HEK293 (cell line): ENCODE data around the gene CDC73.

Experiments used
- CTCF ChIP-seq: fragments of 450-650 bp; formaldehyde crosslinking; IDR thresholded peaks from 2 replicates; pipeline ENCODE4 v1.5.1; 2016; ENCODE audit warnings: missing biosample characterization, missing genetic modification characterization
- ZBTB17 ChIP-seq: fragments of 450-650 bp; formaldehyde crosslinking; IDR thresholded peaks from 2 replicates; pipeline ENCODE4 v1.5.1; 2016; ENCODE audit warnings: missing biosample characterization, missing genetic modification characterization
- ZNF121 ChIP-seq: fragments of 450-650 bp; formaldehyde crosslinking; IDR thresholded peaks from 2 replicates; pipeline ENCODE4 v1.5.1; 2016; ENCODE audit warnings: missing biosample characterization, missing genetic modification characterization
- ZNF23 ChIP-seq: fragments of 450-650 bp; formaldehyde crosslinking; IDR thresholded peaks from 2 replicates; pipeline ENCODE4 v1.5.1; 2016; ENCODE audit warnings: missing biosample characterization, missing genetic modification characterization, borderline replicate concordance
- ZNF274 ChIP-seq, 2 experiments: fragments of 200-500 bp in 1 of 2; fragments of 450-650 bp in 1 of 2; sonication (Bioruptor generic) in 1 of 2; formaldehyde crosslinking in 1 of 2; IDR thresholded peaks; 2 replicates each; pipeline versions ENCODE4 v1.5.1 to v1.6.1; 2014 to 2016; ENCODE audit warnings: borderline replicate concordance in 1 of 2, inconsistent platforms in 1 of 2, low read length in 1 of 2, missing biosample characterization in 1 of 2, missing genetic modification characterization in 1 of 2
- ZNF561 ChIP-seq: fragments of 450-650 bp; IDR thresholded peaks from 2 replicates; pipeline ENCODE4 v1.5.1; 2018; ENCODE audit warnings: missing biosample characterization, missing genetic modification characterization, borderline replicate concordance
- ZNF626 ChIP-seq: fragments of 450-650 bp; sonication (Bioruptor Pico); formaldehyde crosslinking; IDR thresholded peaks from 2 replicates; pipeline ENCODE4 v1.5.1; 2018; ENCODE audit warnings: missing biosample characterization, missing genetic modification characterization, inconsistent platforms

GRCh38 chr1:193240609-193241008 lies 118.8 kb downstream of the CDC73 start:
- TF ChIP-seq CTCF (no peak), ZBTB17 (tag by site-specific recombination) (no peak), ZNF274 (IDR thresholded peaks at IDR 0.05; ENCODE audit: low read length) (no peak), ZNF274 (tag by site-specific recombination; IDR thresholded peaks at IDR 0.05; ENCODE audit: borderline replicate concordance) (no peak), ZNF626 (tag by site-specific recombination) (no peak), ZNF23 (tag by site-specific recombination) (no peak), ZNF561 (tag by site-specific recombination) (no peak), ZNF121 (tag by site-specific recombination) (no peak)
